PC-3 (cell line): ENCODE measurements around the gene ZAR1. TPM values are rescaled to one million over a fixed set of nuclear protein-coding genes. Genes with fewer than 3 reads are reported as not detected.
"Not testable (repeated sequence)": the region's sequence is repeated elsewhere in the genome, so short reads cannot be mapped to it uniquely, and the experiment has no call there.

Experiments used
- ATAC-seq: fragments of 200-7000 bp; cut with Tn5 transposase; 2 replicates; pipeline ENCODE4 v1.9.1; 2020; ENCODE audit warnings: mild to moderate bottlenecking, moderate library complexity
- Bru-seq: library from RNA; stranded (reverse); fragments of 400-500 nt; gene quantifications from one replicate; lab custom pipeline; 2021; lab: Mats Ljungman, UMichigan
- BruChase-seq, 2 experiments: library from RNA; stranded (reverse); fragments of 400-500 nt; gene quantifications; one replicate each; lab custom pipeline; 2021; lab: Mats Ljungman, UMichigan
- BruUV-seq: library from RNA; stranded (reverse); fragments of 400-500 nt; replicated peaks from 2 replicates; lab custom pipeline; 2021; lab: Mats Ljungman, UMichigan
- CTCF ChIA-PET: fragments of 300-600 bp; sonication (Branson Sonifier 250); formaldehyde crosslinking; loops from one replicate; lab custom pipeline; 2022; ENCODE audit warnings: antibody characterized with exemption; lab: Charles Lee
- POLR2A ChIA-PET: fragments of 300-600 bp; sonication (Branson Sonifier 250); formaldehyde crosslinking; loops from one replicate; lab custom pipeline; 2022; ENCODE audit warnings: antibody characterized with exemption; ENCODE audit not compliant: unreplicated experiment; lab: Charles Lee
- DNase-seq: peaks from one replicate; pipeline ENCODE4 v3.0.0-alpha.2; 2015
- H2AFZ ChIP-seq: fragments of 300-600 bp; sonication (generic); 2 replicates; pipeline ENCODE4 v1.6.0; 2016; ENCODE audit warnings: antibody characterized with exemption, low read length
- H3F3A ChIP-seq: fragments of 300-600 bp; sonication (generic); one replicate; pipeline ENCODE4 v1.6.0; 2017; ENCODE audit warnings: antibody characterized with exemption, low read length, control low read depth, mild to moderate bottlenecking; ENCODE audit not compliant: unreplicated experiment
- H3K27ac ChIP-seq: fragments of 300-600 bp; sonication (generic); 2 replicates; pipeline ENCODE4 v1.5.1; 2016; ENCODE audit warnings: mild to moderate bottlenecking, low read length
- H3K27me3 ChIP-seq: fragments of 300-600 bp; sonication (generic); 2 replicates; pipeline ENCODE4 v1.6.1; 2016; ENCODE audit warnings: low read length, mixed read lengths
- H3K36me3 ChIP-seq: fragments of 300-600 bp; sonication (generic); 2 replicates; pipeline ENCODE4 v1.6.1; 2016; ENCODE audit warnings: low read depth, mixed run types, low read length, mixed read lengths
- H3K4me1 ChIP-seq: fragments of 300-600 bp; sonication (generic); 2 replicates; pipeline ENCODE4 v1.5.1; 2016; ENCODE audit warnings: low read length; ENCODE audit not compliant: insufficient read depth
- H3K4me2 ChIP-seq: fragments of 300-600 bp; sonication (generic); 2 replicates; pipeline ENCODE4 v1.6.0; 2016; ENCODE audit warnings: low read length
- H3K4me3 ChIP-seq: fragments of 300-600 bp; sonication (generic); 2 replicates; pipeline ENCODE4 v1.5.1; 2016; ENCODE audit warnings: mild to moderate bottlenecking, low read length, mixed read lengths
- H3K79me2 ChIP-seq: fragments of 300-600 bp; sonication (generic); 2 replicates; pipeline ENCODE4 v1.6.1; 2017; ENCODE audit warnings: low read length, mixed read lengths
- H3K9ac ChIP-seq: fragments of 300-600 bp; sonication (generic); 2 replicates; pipeline ENCODE4 v1.6.0; 2016; ENCODE audit warnings: mild to moderate bottlenecking, low read length
- H3K9me2 ChIP-seq: fragments of 300-600 bp; sonication (generic); replicated peaks from 2 replicates; pipeline ENCODE4 v1.6.1; 2016; ENCODE audit warnings: mixed run types, low read length, mixed read lengths
- H3K9me3 ChIP-seq: fragments of 300-600 bp; sonication (generic); 2 replicates; pipeline ENCODE4 v1.6.1; 2016; ENCODE audit warnings: low read length, mixed read lengths
- H4K20me1 ChIP-seq: fragments of 300-600 bp; sonication (generic); 2 replicates; pipeline ENCODE4 v1.6.1; 2016; ENCODE audit warnings: low read length, mixed read lengths
- CTCF ChIP-seq: fragments of 300-600 bp; sonication (generic); conservative IDR thresholded peaks from 2 replicates; pipeline ENCODE4 v1.5.1; 2017; ENCODE audit warnings: antibody characterized with exemption, low read depth, mild to moderate bottlenecking, low read length
- EZH2 ChIP-seq: fragments of 300-600 bp; sonication (generic); IDR thresholded peaks from one replicate; pipeline ENCODE4 v1.6.1; 2017; ENCODE audit warnings: antibody characterized with exemption, mild to moderate bottlenecking, low read length; ENCODE audit not compliant: unreplicated experiment
- EZH2phosphoT487 ChIP-seq: fragments of 300-600 bp; sonication (generic); IDR thresholded peaks from 2 replicates; pipeline ENCODE4 v1.6.1; 2018; ENCODE audit warnings: mild to moderate bottlenecking, antibody characterized with exemption, low read length, borderline replicate concordance
- intact Hi-C: fragments of 100-400 bp; cut with micrococcal nuclease; formaldehyde crosslinking; loops from 2 replicates; pipeline ENCODE4 v1.9.0; 2023
- long read RNA-seq: library from polyadenylated mRNA; unstranded; transcript quantifications from one replicate; pipeline ENCODE4 v2.0.0, GENCODE V29; 2021; ENCODE audit not compliant: unreplicated experiment
- total RNA-seq: library from RNA; depleted of rRNA; stranded (reverse); fragments of >200 nt; gene quantifications from 2 replicates; pipeline ENCODE4 v1.2.3, GENCODE V29; 2014; rRNA removed

Gene ZAR1
- total RNA-seq (not detected in 2 replicates), Bru-seq, nascent RNA (not detected), BruChase-seq, experiment 1, labeled RNA remaining after a 6-hour chase (percentile 29 among the genes with signal in this experiment), BruChase-seq, experiment 2, labeled RNA remaining after a 2-hour chase (percentile 44 among the genes with signal in this experiment)
- long read RNA-seq: 0 reads

GRCh38 chr4:48490012-48490679, at the start of gene ZAR1:
ZAR1 (plus strand) TSS chr4:48490252; CDS start chr4:48490292, 40 bp downstream.
- CTCF ChIA-PET: no interaction called here
- Histone ChIP-seq H3K27me3 (no peaks in the 10 kb centered on the region), H3K9me2 (no peaks in the 10 kb centered on the region), H3K4me3 (no peak within 1 kb of the TSS), H2AFZ (no peak within 1 kb of the TSS), H3K4me1 (no peaks in the 10 kb centered on the region), H4K20me1 (no peaks in the 10 kb centered on the region), H3K36me3 (no peaks in the 10 kb centered on the region), H3K9me3 (no peaks in the 10 kb centered on the region), H3K79me2 (no peaks in the 10 kb centered on the region), H3K9ac (no peak within 1 kb of the TSS), H3K4me2 (no peak within 1 kb of the TSS), H3K27ac (no peak within 1 kb of the TSS), H3F3A (no peaks in the 10 kb centered on the region)
- TF ChIP-seq EZH2phosphoT487: no peak
- TF ChIP-seq EZH2: no peak
- TF ChIP-seq CTCF: no peak
- intact Hi-C loops: no loop called here
- no TSS peak for BruUV-seq
- ATAC-seq (no peak), DNase-seq (no peak)
- POLR2A ChIA-PET: no interaction called here

GRCh38 chr4:48440914-48441313, 49.1 kb upstream of the ZAR1 start:
- CTCF ChIA-PET, H3K27ac ChIP-seq, H2AFZ ChIP-seq, H3K4me3 ChIP-seq, H3K4me1 ChIP-seq, H3K9me3 ChIP-seq, H3K79me2 ChIP-seq, BruUV-seq, H3K9me2 ChIP-seq, H3K36me3 ChIP-seq, intact Hi-C loops, DNase-seq, H3F3A ChIP-seq, ATAC-seq, H3K4me2 ChIP-seq, H3K9ac ChIP-seq, H3K27me3 ChIP-seq, POLR2A ChIA-PET, H4K20me1 ChIP-seq: not testable (repeated sequence)

GRCh38 chr4:48445704-48446103, 44.3 kb upstream of the ZAR1 start:
- ATAC-seq: no peak
- BruUV-seq: no TSS peak

More at GRCh38 chr4:48445704-48446103, 44.3 kb upstream of the ZAR1 start:
- H3K27ac ChIP-seq: no peak overlapping the region
- no peak overlapping the region for H3K4me3 ChIP-seq
- no peaks in the 10 kb centered on the region for H4K20me1 ChIP-seq
- H2AFZ ChIP-seq: no peak overlapping the region
- POLR2A ChIA-PET: no interaction called here
- H3K9me3 ChIP-seq: no peaks in the 10 kb centered on the region
- no peaks in the 10 kb centered on the region for H3K79me2 ChIP-seq
- no peaks in the 10 kb centered on the region for H3K9me2 ChIP-seq
- TF ChIP-seq CTCF (0 out of 2 replicates have a peak, but pooled peaks have one; percentile 17), EZH2phosphoT487 (no peak)
- intact Hi-C loops: loop anchor here (5.0 kb wide), 1 partner anchor 102 kb away; no protein-coding TSS in a partner anchor
- no peaks in the 10 kb centered on the region for H3K36me3 ChIP-seq
- H3K27me3 ChIP-seq: no peaks in the 10 kb centered on the region
- peak; percentile 56 for DNase-seq
- H3K4me2 ChIP-seq: no peak overlapping the region
- H3F3A ChIP-seq: no peaks in the 10 kb centered on the region
- no peaks in the 10 kb centered on the region for H3K4me1 ChIP-seq
- no peak overlapping the region for H3K9ac ChIP-seq
- CTCF ChIA-PET: no interaction called here
